NCI-H2227 (cell line): ENCODE data around the gene KRT73.

Source experiments
- DNase-seq: peaks from one replicate; lab custom pipeline; 2025; ENCODE audit not compliant: unreplicated experiment; lab: John Stamatoyannopoulos, UW

The KRT73 gene

DNA sequence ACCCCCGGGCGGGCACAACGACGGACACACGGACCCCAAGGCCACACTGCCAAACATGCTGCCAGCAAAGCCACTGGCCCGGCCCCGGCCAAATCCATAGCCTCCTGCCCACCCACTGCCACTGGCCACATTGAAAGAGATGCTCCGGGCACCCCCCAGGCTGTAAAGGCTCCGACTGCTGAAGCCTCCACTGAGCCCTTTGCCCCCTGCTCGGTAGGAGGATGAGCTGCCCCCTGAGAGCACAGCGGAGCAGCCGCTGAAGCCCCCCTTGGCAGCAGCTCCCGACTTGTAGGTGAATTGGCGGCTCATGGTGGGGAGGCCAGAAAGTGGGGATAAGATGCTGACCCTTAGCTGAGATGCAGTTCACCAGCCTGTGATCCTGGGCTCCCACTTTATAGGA, at the start of gene KRT73:
Gene KRT73, minus strand, starts transcription at position 344 of the 400 bp plus-strand sequence. Its CDS starts 35 bp downstream, at position 309.
- no peak for DNase-seq

DNA sequence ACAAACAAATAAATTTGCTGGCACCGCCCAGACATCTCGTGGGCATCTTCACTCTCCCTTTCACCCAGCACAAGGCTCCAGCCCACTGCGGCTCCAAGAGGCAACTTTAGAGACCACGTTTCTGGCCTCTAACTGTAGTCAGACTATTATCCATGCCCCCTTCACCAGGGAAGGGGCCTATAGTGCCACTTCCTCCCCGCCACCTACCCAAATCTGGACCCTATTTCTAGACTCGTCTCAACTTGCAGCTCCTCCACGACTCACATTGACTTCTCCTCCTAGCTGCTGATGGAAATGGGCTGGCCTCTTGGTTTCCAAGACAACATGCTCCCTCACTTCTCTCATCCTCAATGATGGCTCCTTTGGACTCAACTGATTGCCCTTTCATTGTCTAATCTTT, 49.6 kb upstream of the KRT73 start:
- DNase-seq: no peak

DNA sequence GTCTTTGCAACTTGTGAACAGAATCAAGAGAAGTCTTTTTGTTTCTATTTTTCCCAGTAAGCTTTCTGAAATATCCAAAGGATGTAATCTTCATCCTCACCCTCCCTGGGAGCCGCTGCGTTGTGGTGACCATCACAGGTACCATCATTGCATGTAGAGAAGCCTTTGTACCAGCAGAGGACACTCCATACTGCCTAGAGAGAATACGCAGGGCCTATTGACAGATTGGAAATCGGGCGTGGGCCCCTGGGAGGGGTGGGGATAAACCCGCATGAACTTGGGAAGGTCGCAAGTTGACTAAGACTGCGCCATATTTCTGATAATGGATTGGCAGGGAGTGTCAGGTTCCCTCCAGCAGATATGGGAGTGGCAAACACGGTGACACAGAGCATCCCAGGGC, 49.1 kb upstream of the KRT73 start:
- DNase-seq: no peak

DNA sequence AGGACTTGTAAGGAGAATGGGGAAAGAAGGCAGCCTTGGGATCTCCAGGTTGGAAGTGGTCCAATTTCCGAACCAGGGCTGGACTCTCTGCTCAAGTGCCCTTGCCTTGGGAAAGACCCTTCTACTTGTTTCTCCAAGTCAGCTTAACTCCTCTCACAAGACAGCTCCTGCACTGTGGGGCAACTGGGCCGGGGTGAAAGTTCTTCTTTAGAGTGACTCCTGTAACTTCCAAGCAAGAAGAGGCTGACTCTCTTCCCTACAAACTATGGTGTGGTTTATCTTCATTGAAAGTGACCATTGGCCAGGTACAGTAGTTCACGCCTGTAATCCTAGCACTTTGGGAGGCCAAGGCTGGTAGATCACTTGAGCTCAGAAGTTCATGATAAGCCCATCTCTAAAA, 48.1 kb upstream of the KRT73 start:
- DNase-seq: no peak

DNA sequence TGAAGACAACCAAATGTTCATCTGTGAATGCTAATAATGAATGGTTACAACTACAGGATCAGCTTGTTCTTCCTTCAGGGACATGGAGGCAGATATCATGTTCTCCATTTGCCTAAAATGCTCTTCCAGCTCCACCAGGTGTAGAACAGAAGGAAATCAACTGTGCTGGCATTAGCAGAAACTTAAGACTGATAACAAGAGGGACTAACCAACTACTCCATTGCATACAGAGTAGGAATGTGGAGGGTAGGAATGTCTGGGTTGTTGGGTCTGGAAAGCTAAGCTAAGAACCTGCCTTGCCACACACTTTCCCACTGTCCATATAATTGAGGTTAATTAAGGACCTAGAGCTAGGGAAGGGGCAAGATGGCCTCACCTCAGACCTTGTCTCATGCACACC, 45.1 kb upstream of the KRT73 start:
- no peak for DNase-seq

DNA sequence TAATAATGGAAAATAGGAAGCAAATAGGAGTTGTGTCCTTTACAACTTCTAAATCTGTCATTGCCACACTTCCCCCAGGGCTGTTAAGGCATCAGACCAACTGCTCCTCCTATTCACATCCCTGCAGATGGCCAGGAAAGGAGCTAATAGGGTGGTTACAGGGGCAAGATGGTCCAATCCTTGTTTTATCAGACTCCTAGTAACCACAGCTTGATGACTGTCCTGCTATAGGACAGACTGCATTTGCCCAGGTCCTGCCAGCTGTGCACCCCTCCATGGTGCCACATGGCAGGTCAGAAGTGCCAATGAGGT, 44.5 kb upstream of the KRT73 start:
- no peak for DNase-seq

DNA sequence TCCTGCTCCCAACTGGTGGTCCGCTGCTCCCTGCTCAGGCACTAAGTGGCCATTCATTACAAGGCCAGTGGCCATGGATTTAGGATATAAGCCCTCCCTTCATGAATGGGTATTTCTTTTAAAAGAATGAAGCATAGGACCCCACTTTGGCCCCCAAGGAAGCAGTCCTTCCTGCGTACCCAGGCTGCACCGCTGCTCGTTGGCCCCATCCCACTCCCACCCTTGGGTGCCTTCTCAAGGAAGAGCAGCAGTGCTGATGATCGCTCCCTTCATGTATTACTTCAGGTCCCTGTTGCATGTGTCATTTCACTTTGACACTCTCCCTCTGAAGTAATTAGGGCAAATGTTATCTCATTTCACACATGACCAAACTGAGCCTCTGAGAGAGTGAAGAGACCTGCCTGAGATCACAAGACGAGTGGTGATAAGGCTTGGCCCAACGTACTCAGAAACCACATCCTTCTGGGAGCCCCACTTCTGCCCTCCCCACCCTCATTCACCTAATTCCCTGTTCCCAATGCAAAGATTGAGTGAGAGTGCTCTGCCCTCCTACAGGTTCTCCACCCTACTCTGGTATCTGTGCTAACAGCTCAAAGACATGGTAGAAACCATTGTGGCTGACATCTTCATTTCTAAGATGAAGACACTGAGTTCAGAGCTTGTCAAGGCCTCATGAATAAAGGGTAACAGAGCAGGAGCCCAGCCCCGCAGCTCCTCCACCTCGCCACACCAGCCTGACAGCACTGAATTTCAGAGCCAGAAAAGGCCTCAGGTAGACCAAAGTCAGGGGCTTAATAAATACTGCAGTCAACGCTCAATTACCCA, 43.9 kb upstream of the KRT73 start:
- no peak for DNase-seq

DNA sequence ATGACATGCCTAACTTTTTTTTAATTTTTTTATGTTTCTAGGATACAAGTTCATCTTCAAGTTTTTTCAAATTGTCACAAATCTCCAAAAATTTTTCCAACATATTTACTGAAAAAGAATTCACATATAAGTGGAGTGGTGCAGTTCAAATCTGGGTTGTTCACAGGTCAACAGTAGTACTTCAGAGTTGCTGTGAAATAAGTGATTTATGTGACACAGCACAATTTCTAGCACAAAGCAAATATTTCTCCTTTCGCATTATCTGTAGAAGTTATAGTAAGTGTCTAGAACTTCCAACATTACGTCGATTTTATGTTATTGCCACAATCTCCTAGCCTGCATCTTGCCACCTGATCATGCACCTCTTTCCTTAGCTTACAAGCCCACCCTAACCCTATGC, 43.3 kb upstream of the KRT73 start:
- no peak for DNase-seq

DNA sequence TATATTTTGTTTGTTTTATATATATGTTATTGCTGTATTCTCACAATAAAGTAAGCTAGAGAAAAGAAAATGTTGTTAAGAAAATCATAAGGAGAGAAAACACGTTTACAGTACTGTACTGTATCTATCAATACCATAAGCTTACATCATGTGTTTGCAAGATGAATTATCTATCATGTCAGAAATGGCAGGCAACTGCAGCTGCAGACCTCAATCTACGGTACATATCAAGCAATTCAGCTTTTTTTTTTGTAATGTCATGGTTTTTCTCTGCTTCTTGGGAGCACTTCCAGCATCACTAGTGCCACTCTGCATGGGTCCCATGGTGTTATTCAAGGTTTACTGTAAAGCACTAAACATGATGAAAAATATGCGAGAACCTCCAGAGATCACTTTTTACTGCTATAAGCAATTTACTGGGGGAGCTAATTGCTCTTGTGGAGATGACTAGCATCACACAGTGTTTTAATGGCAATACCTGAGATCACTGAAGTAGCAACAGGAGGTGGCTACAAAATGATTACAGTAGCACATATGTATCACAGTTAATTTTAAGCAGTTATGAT, 42.7 kb upstream of the KRT73 start:
- no peak for DNase-seq

DNA sequence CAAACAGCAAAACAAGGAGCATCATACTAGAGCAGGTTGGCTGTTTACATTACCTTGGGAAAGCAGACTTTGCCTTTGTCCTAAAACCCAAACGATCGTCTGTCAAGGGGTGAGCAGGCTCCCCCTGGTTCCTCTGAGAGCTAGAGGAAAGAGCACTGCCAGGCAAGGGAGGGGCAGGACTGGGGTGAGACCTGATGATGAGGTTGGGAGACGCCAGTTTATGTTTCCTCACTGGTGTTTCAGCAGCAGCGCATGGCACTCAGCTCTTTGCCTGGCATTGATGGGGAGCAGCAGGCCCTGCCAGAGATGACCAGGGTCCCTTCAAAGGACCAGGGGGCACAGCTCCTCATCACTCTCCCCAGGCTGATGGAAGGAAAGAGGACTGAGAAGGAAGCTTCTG, 41.6 kb upstream of the KRT73 start:
- DNase-seq: no peak

DNA sequence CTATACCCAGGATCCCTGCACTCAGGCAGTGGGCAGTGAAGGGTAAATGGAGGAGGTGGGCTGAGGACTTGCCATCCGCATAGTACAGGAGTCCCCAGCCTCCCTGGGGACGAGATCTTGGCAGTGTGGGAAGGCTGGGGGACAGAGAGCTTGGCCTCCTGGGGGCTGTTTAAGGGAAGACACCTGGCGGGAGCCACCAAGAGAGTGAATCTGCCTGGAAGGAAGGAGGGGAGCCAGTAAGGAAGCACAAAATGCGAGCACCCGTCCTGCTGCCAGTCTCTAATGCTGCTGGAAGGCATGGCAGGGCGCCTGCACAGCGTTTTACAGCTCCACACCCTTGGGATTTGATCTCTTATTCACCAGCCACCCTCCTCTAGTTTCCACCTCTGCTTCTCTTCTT, 41.0 kb upstream of the KRT73 start:
- DNase-seq: no peak

DNA sequence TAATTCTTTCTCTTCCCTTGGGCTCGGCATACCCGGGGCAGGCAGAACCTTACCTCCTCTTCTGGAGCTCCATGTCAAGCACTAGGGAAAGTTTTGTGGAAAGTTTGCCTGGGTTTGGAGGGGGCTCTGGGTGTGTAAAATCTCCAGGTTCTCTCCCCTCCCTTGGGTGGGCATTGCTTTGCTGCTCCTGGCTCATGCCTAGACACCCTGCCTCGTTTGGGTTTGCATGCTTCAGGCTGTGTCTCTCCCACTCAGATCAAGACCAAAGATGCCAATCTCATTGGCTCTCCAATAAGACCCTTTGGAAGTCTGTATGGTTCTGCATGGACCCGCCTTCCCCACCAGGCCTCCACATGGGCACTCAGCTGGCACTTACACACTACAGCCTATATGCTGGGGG, 39.8 kb upstream of the KRT73 start:
- DNase-seq: no peak

DNA sequence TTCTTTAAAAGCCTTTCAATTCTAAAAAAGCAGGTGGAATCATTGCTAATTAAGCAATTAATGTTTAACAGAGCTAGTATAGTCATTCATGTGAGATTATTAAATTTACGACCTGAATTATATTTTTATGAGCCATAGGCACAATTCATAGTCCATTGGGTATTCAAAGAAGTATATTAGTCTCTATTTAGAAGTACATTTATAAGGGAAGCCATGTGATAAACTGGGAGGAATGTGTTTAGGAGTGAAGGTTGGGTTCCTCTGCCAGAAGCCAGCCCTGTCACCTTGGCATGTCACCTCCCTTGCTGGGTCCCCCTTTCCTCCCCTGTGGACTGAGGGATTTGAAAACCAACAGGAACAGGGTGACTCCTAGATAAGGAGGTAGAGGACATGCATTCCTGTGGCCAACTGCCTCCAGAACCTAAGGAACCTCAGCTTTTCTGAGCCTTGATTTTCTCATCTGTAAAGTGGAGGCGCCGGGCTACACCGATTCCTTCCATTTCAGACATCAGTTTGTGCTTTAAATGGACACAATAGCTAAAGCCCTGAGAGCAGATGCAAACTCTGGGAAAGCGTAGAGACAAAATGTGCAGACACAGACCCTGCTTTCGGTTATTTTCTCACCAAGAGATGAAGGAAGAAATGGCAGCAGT, 39.0 kb upstream of the KRT73 start:
- no peak for DNase-seq

DNA sequence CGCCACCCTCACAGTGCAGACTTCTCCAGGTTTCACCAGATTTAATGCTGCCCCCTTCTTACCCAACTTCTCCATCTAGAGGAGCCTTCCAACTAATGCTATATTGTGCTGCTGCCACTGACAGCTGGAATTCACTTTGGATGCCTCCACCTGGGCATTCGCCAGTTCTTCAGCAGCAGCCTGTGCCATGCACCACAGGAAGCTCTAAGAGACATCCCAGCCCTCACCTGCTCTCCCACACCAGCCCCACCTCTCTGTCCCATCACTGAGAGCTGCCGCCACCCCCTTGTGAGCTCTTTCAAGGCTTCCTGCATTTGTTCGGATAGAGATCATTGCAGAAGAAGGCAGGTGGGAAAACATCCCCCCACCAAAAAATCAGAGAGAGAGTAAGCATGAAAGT, 38.3 kb upstream of the KRT73 start:
- DNase-seq: no peak

DNA sequence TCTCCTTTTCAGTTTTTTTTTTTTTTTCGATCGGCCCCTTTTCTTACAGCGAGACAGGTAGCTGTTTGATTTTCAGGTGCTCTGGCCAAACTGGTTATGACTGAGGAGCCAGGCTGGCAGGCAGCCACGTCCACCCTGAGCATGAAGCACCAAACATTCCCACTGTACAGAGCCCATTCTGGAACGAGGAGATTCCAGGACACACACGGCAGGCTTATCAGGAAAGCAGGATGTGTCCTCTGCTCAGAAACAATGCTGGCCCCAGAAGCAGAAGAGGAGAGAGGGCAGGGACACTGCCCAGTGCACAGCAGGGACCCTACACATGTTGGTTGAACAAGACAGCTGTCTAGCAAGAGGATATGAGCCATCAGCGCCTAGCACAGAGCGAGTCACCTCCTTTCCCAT, 37.4 kb upstream of the KRT73 start:
- DNase-seq: no peak

DNA sequence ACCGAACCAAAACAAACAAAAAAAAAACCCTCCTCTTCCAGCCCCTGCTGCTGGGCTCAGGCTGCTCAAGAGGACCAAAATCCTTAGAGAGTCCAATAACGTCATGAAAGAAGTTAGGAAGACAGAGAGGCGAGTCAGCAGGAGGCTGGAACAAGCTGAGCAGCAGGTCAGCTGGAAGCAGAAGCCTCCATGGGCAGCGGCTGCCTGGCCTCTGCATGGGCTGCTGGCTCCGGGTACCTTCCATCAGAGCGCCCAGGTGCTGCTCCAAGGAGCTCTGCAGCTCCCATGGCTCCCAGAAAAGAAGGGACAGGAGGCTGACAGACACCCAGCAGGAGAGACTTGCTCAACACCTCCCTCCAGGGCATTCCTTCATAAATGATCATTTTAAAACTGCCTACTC, 36.9 kb upstream of the KRT73 start:
- no peak for DNase-seq

DNA sequence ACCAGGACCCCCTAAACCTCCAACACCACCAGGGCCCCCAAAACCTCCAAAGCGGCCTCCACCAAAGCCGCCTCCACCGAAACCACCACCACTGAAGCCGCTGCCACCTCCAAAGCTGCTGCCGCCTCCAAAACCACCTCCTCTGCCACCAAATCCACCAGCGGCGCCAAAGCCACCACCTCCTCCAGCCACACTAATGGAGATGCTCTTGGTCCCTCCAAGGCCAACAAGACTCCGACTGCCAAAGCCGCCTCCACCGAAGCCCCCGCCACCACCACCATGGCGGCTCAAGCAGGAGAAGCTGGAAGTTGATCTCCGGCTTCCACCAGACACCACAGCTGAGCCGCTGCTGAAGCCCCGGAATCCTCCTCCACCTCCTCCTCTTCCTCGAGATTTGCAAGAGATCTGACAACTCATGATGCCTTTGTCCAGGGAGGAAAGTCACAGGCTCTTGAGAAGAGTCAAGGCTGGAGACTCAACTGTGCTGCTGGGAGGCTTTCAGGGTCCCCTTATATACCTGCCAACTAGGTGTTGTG, 33.4 kb upstream of the KRT73 start, which contains the start of gene KRT2:
Gene KRT2, minus strand, starts transcription at position 486 of the 536 bp plus-strand sequence. Its CDS starts 69 bp downstream, at position 417.
- DNase-seq: no peak

DNA sequence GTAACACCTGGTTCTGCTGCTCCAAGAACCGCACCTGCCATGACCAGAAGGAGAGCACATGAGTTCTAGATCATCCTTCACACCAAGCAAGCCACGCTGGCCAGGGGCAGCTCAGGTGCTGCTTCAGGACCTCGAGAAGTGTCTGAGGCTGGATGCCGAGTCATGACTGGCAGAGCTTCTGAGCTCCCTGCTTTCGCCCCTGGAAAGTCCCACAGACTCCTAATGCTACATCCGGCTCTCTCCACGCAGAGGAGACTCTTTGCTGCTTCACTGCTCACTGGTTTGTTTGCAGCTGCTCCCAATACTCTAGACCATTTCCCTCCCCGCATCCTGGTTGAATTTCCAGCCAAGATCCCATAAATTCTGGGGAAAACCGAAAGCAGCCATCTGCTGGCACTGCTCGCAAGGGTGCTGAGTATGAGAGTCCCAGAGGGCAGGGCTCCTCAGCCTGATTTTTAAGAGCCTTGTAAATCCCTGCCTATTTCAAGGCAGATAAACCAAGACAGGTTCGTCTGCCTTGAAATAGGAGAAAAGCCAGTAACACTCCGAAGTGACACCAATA, 32.2 kb upstream of the KRT73 start:
- no peak for DNase-seq

DNA sequence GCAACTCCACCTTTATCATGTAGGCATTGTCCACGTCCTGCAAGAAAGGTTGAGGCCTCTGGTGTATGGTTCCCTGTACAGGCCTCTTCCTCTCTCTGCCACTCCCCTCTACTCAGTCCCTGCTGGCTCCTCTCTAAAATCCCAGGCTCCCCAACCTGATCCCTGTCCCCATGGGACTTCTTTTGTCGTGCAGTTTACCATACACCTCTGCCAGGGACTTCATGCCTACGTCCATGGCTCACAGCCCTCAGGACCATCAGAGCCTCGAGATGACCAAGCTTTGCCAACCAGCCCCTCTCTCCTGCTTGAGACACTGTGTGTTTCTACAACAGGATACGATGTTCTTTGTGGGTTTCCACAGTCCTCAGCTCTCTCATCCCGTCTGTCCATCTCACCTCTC, 30.7 kb upstream of the KRT73 start:
- DNase-seq: no peak

DNA sequence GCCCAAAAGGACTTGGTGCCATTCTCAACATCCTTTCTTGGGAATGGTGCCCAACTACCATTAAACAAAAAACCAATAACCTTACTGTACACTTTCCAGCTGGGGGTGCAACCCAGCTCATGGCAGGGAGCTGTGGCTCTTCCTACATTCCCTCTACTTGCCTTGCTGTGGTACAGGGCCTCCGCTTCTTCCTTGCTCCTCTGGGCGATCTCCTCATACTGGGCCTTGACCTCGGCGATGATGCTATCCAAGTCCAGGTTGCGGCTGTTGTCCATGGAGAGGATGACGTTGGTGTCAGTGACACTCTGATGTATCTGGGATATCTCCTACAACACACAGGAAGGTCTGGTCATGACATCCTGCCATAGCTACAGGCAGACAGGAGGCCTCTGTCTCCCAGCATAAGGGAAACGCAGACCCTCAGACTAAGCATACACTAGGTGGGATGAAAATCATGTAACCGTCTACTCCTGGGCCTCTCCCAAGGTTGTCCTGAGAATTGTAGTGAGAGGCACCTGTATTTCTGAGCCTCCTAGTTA, 29.7 kb upstream of the KRT73 start:
- no peak for DNase-seq

DNA sequence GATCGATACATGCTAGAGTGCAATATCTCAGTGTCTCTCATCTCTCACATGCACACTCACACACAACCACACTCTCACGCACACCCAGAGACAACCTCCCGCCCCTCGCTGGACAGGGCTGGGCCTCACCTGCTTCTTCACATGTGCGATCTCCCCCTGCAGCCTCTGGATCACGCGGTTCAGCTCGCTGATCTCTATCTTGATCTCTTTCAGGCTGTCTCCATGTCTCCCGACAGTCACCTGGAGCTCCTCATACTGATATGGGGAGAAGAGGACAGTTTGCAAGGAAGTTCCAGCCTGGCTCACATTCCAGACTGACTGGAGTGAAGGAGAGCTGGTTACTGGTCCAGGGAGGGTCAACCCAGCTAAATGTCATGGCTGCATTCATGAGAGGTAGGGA, 29.2 kb upstream of the KRT73 start:
- DNase-seq: no peak

DNA sequence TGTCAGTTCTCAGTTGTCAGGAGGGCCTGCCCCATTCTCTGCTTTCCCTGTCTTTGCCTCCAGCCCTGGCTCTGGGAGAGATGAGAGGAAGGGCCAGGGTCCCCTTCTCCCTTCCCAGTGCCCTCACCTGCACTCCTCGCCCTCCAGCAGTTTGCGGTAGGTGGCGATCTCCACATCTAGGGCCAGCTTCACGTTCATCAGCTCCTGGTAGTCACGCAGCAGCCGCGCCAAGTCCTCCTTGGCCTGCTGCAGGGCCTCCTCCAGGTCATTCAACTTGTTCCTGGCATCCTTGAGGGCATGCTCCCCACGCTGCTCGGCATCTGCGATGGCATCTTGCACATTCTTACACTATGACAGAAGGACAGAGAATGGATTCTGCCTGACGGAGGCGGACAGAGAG, 28.3 kb upstream of the KRT73 start:
- no peak for DNase-seq
